HPDE6-E6E7 (cell line): Measurements from ENCODE around the gene PDE6A.
"Not testable (repeated sequence)": the region's sequence is repeated elsewhere in the genome, so short reads cannot be mapped to it uniquely, and the experiment has no call there.

Experiments
- DNase-seq: peaks from one replicate; pipeline ENCODE4 v3.0.0; 2011; ENCODE audit warnings: missing footprints; ENCODE audit errors: extremely low spot score

PDE6A gene

GRCh38 chr5:149865746-149866145 is 78.8 kb downstream of the PDE6A start:
- DNase-seq: no peak

- no peak for DNase-seq
Observed at GRCh38 chr5:149863830-149864229, 80.8 kb downstream of the PDE6A start.

- DNase-seq: no peak
Observed at GRCh38 chr5:149863176-149863575, 81.4 kb downstream of the PDE6A start.

- no peak for DNase-seq
Observed at GRCh38 chr5:149860801-149861322, 83.7 kb downstream of the PDE6A start.

GRCh38 chr5:149859746-149860145 is 84.8 kb downstream of the PDE6A start:
- DNase-seq: no peak

GRCh38 chr5:149858481-149858880 is 86.1 kb downstream of the PDE6A start:
- DNase-seq: not testable (repeated sequence)

GRCh38 chr5:149857499-149857898 is 87.1 kb downstream of the PDE6A start:
- DNase-seq: no peak

GRCh38 chr5:149855366-149855765 is 89.2 kb downstream of the PDE6A start:
- DNase-seq: no peak

GRCh38 chr5:149854866-149855265 is 89.7 kb downstream of the PDE6A start:
- DNase-seq: no peak

GRCh38 chr5:149853701-149854100 is 90.9 kb downstream of the PDE6A start:
- no peak for DNase-seq

- DNase-seq: no peak
Observed at GRCh38 chr5:149853331-149853648, 91.3 kb downstream of the PDE6A start.

- peak; percentile 58 for DNase-seq
Observed at GRCh38 chr5:149852641-149853330, 91.8 kb downstream of the PDE6A start.

GRCh38 chr5:149851211-149851610 is 93.4 kb downstream of the PDE6A start:
- no peak for DNase-seq

- DNase-seq: no peak
Observed at GRCh38 chr5:149849966-149850910, 94.4 kb downstream of the PDE6A start.

GRCh38 chr5:149849280-149849965 is 95.2 kb downstream of the PDE6A start:
- no peak for DNase-seq

GRCh38 chr5:149847611-149848010 is 97.0 kb downstream of the PDE6A start:
- no peak for DNase-seq

GRCh38 chr5:149846021-149846420 is 98.6 kb downstream of the PDE6A start:
- DNase-seq: no peak

- DNase-seq: no peak
Observed at GRCh38 chr5:149845601-149846000, 99.0 kb downstream of the PDE6A start.

- DNase-seq: no peak
Observed at GRCh38 chr5:149841851-149842793, 102.5 kb downstream of the PDE6A start.

GRCh38 chr5:149840226-149840825 is 104.3 kb downstream of the PDE6A start:
- no peak for DNase-seq

- DNase-seq: no peak
Observed at GRCh38 chr5:149839761-149840160, 104.8 kb downstream of the PDE6A start.
